Iris pigment epithelial cell (primary cell): ENCODE measurements around the gene PRSS50.

Experiments used
- DNase-seq: peaks from one replicate; pipeline ENCODE4 v3.0.0-alpha.2; 2011; ENCODE audit warnings: low read depth

Gene PRSS50

GRCh38 chr3:46692566-46692990, 25.1 kb downstream of the PRSS50 start:
- no peak for DNase-seq

GRCh38 chr3:46690798-46691197, 26.9 kb downstream of the PRSS50 start:
- DNase-seq = no peak

GRCh38 chr3:46685446-46685845, 32.2 kb downstream of the PRSS50 start:
- DNase-seq = no peak

GRCh38 chr3:46684891-46685290, 32.8 kb downstream of the PRSS50 start:
- no peak for DNase-seq

GRCh38 chr3:46682974-46683373, 34.7 kb downstream of the PRSS50 start:
- no peak for DNase-seq

- DNase-seq = no peak
These were observed 35.7 kb downstream of the PRSS50 start for GRCh38 chr3:46681856-46682540.

GRCh38 chr3:46681387-46681786, 36.3 kb downstream of the PRSS50 start:
- no peak for DNase-seq

GRCh38 chr3:46680298-46680826, 37.3 kb downstream of the PRSS50 start:
- DNase-seq = no peak

- no peak for DNase-seq
These were observed 38.0 kb downstream of the PRSS50 start for GRCh38 chr3:46679681-46680080.

GRCh38 chr3:46678280-46678679, 39.4 kb downstream of the PRSS50 start:
- no peak for DNase-seq

GRCh38 chr3:46677411-46677726, 40.3 kb downstream of the PRSS50 start:
- no peak for DNase-seq

GRCh38 chr3:46676601-46677410, 40.9 kb downstream of the PRSS50 start:
- DNase-seq = no peak

GRCh38 chr3:46675843-46676567, 41.7 kb downstream of the PRSS50 start:
- DNase-seq = no peak

GRCh38 chr3:46675426-46675825, 42.2 kb downstream of the PRSS50 start:
- DNase-seq = no peak

GRCh38 chr3:46674031-46674845, 43.4 kb downstream of the PRSS50 start:
- DNase-seq = no peak

GRCh38 chr3:46673151-46674030, 44.3 kb downstream of the PRSS50 start:
- no peak for DNase-seq

- no peak for DNase-seq
These were observed 45.3 kb downstream of the PRSS50 start for GRCh38 chr3:46672349-46672695.

- no peak for DNase-seq
These were observed 45.9 kb downstream of the PRSS50 start for GRCh38 chr3:46671541-46672348.

GRCh38 chr3:46670891-46671427, 46.7 kb downstream of the PRSS50 start:
- no peak for DNase-seq
